GM19395 (cell line): ENCODE data around the gene ALPK1.
"Not testable (repeated sequence)": the region's sequence is repeated elsewhere in the genome, so short reads cannot be mapped to it uniquely, and the experiment has no call there.

Experiments
- ATAC-seq: cut with Tn5 transposase; IDR thresholded peaks from one replicate; pipeline ENCODE4 v1.9.1; 2021; ENCODE audit warnings: mild to moderate bottlenecking, moderate library complexity; ENCODE audit not compliant: unreplicated experiment

Gene ALPK1

DNA sequence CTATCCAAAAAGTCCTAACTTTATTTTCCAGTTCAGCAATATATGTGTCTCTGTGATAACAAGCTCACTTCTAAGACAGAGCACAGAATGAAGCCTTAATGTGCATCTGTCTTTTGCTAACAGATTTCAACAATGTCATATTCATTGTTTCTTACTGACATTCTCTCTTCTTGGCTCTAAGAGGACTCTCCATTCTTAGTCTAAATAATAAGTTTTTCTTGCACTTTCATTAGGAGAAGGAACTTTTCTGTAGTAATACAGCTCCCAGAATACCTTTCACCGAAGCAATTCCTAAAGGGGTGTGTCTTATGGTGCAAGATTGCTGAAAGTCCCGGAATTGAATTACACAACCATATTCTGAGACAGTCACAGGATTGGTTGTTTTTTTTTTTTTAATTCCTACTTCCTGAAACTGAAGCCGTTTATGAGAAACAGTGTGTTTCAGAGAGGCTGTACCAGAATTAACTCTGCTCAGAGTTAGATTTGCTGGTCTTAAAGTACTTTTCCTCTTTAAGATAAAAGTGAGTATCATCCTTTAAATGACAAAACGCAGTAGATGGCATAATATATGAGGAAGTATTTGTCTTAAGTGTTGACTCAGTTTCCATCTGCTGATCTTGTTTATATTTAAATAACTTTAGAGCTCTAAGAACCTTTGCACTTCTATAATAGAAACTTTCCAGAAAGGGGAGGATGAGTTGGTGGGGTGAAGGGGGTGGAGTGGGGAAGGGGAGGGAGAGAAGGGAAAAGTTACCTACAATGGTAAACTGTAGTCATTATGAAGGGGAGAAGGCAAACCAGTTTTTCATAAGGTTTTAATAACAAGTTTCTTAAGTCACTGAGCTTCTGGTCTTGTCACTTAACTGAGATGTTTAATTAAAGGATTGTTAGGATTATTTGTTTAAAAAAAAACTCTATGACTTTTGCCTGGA, at the start of gene ALPK1:
ALPK1 (plus strand) TSS at position 421 of the 932 bp plus-strand sequence.
- peak; percentile 90 for ATAC-seq

- ATAC-seq = no peak
These were observed 46.0 kb upstream of the ALPK1 start for GRCh38 chr4:112251019-112251643.

GRCh38 chr4:112252234-112252633, 44.9 kb upstream of the ALPK1 start:
- no peak for ATAC-seq

DNA sequence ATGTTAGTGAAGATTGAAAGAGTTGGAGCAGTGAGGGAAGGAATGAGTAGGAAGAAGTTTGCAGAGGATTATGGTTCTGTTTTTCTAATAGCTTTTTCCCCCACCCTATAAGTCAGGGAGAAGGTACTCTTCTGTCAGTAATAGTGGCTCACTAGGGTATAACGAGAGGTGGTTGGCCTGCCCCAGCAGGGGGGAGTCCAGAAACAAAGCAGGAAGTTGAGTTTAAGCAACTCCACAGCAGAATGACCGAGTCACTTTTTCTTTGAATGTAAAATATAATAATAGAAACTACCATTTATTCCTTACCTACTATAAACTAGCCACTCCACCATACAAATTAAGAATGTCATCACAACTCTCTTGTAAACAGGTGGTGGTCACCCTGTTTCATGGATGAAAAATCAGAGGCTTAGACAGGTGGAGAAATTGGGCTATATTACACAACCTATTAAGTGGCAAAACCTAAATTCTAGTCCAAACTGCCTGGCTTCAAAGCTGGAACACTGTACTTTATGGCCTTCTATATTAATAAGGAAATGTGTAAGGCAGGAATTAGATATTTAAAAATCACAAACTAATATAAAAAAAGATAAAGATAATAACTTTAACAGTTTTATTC, 43.7 kb upstream of the ALPK1 start:
- peak; percentile 96 for ATAC-seq

GRCh38 chr4:112257098-112257497, 40.1 kb upstream of the ALPK1 start:
- ATAC-seq = no peak

GRCh38 chr4:112266823-112267222, 30.3 kb upstream of the ALPK1 start:
- ATAC-seq = no peak

DNA sequence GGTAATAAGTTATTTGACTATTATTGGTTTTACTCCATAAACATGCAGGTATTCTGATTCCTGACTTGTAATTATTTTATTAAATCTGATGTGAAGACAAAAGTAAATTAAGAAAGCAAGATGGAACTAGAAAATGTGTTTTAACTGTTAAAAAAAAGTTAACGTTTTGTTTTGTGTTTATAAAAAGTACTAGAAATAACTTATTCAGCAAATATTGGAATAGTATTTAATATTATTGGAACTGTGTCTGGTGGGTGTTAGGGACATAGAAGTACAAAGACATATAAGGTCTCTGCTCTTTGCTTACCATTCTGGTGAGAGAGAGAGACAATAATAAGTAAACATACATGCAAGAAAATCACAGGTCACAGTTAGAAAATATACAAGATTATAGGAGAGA, 27.1 kb upstream of the ALPK1 start:
- ATAC-seq = no peak

GRCh38 chr4:112270640-112271421, 26.3 kb upstream of the ALPK1 start:
- ATAC-seq = no peak

DNA sequence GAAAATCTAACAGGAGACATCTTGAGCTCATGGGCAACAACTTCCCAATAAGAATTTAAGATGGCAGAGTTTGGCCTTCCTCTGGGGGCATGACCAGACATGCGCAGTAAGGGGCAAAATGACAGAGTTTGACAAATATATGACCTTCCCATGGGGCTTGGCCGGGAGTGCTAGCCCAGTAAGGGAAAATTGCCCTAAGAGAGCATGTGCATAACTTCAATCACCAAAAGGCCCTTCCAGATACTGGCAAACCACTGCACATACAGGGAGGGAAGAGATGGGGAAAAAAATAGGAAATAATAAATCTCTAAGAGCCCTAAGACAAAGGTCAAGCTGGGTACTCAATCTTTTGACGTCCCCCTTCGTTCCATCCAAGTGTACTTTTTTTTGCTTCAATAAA, 24.9 kb upstream of the ALPK1 start:
- no peak for ATAC-seq

DNA sequence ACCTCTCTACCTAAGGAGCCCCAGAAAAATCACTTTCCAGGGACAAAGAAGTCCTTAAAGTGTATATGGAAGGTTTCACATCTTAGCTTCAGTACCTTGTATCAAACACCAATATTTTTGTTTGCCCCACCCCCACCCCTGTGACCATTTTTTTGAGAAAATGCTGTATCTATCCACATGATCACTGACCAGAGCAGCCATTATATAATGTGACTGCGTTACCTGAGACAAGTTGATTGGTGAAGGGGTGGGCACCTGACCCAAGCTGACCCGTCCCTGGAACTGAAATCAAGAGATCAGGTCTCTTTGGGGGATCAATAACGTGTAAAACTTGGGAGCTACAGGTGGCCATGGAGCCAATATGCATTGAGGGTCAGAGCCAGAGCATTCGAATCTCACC, 22.2 kb upstream of the ALPK1 start:
- no peak for ATAC-seq

DNA sequence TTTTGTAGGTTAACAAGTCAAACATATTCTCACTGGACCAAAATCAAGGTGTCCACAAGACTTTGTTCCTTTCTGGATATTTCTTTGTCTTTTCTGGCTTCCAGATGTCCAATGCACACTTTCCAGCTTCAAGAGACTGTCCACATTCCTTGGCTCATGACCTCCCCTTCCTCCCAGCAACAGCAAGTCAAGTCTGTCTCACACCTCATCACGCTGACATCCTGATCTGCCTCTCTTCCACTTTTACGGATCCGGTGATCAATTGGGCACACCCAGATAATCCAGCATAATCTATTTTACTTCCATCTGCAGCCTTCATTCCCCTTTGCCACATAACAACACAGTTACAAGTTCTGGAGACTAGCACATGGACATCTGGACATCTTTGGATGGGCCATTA, 21.1 kb upstream of the ALPK1 start:
- no peak for ATAC-seq

- no peak for ATAC-seq
These were observed 19.9 kb upstream of the ALPK1 start for GRCh38 chr4:112277220-112277619.

DNA sequence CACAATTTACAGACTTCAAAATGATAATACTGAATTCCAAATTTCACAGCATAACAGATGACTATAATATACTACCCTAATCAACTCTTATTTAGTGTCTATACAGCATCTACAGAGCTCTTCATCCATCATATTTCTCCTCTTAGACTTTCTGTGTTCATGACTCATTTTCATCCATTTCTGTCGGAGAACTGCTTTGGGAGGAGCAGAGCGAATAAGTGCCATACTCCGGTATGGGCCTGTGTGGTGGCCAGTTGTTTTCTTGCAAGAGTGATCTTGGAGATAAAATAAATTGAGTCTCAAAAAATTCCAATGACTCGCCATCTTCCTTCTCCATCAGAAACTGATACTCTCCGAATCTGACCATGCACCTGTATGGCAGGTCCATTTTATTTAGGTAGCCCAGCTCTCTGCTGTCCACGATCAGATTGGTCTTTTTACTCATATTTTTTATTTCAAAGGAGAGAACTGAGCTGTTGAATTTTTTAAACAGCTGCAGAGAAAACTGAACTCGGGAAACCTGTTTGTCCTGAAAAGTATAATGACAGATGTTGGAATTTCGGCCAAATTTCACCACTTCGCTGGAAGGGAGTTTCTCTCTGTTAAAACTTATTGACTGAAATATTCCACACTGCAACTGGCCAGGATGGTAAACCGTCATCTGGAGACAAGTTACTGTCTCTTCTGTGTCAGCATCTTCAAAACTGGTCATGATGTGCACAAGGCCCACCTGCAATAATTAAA, 19.3 kb upstream of the ALPK1 start:
- ATAC-seq = no peak

GRCh38 chr4:112279025-112279881, 17.9 kb upstream of the ALPK1 start:
- peak; percentile 75 for ATAC-seq

DNA sequence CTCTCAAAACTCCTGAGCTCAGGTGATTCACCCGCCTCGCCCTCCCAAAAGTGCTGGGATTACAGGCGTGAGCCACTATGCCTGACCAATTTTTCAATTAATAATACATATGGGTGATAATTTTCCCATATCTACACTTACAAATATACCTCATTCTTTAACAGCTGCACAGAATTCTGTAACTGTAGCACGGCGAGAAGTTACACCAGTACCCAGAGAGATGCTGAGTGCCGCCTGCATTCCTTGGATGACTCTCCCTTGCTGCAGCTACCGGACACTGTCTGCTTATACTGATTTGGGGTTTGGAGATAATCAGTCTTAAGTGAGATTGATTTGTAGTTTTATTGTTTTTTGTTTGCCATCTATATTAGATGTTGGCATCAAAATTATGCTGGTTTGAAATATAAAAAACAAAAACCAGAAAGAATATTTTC, 17.3 kb upstream of the ALPK1 start:
- peak; percentile 27 for ATAC-seq

GRCh38 chr4:112280386-112281056, 16.6 kb upstream of the ALPK1 start:
- ATAC-seq = no peak

DNA sequence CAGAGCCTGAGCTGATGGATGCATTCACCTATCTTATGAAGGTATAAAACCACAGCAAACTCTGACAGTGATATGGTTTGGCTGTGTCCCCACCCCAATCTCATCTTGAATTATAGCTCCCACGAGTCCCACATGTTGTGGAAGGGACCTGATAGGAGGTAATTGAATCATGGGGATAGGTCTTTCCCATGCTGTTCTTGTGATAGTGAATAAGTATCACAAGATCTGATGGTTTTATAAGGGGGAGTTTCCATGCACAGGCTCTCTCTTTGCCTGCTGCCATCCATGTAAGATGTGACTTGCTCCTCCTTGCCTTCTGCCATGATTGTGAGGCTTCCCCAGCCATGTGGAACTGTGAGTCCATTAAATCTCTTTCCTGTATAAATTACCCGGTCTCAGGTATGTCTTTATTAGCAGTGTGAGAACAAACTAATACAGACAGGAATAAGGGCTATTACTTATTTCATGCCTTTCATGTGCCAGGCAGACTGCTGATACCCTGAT, 15.2 kb upstream of the ALPK1 start:
- ATAC-seq = not testable (repeated sequence)

DNA sequence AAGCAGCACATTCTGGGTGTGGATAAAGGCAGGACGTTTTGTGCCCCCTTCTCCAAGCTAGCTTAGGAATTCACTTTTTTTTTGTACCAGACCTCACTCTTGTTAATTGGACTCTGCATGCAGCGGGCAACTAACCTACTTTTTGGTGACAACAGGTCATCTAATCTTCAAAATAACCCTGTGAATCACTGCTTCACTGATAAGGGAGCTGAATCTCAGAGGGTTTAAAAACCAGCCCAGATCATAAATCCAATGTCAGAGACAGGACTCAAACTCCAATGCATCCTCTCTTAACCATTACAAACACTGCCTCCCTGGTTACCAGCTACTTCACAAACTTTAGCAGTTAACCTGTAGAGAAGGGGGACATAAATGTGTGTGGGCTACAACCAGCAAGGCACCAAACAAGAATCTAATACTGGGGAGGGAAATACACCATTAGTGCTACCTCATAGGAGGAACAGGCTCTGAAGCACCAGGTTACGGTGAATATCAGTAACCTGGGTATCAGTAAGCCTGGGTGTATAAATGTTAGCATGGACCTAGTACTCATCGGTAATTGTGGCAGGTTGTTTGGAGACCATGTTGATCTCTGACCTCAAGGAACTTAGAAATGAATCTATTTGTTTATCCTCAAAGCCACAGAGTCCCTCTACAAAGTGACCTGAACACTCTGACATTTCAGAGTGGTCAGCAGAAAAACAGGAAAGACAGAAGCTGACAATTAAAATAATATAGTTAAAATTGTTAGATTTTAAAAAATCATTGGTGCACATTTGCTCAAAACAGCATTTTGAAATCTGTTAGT, 14.1 kb upstream of the ALPK1 start:
- no peak for ATAC-seq
